Neural progenitor cell (in vitro differentiated cells): ENCODE data around the gene ANGEL1.

Experiments
- CTCF ChIP-seq: fragments of 200-600 bp; sonication (generic); IDR thresholded peaks from 2 replicates; pipeline ENCODE4 v1.5.1; 2017; ENCODE audit warnings: antibody characterized with exemption, mild to moderate bottlenecking
- EZH2 ChIP-seq: fragments of 200-600 bp; sonication (generic); IDR thresholded peaks from 2 replicates; pipeline ENCODE4 v1.6.1; 2017; ENCODE audit warnings: antibody characterized with exemption, mild to moderate bottlenecking, moderate library complexity
- EZH2phosphoT487 ChIP-seq: fragments of 200-600 bp; sonication (generic); IDR thresholded peaks from 2 replicates; pipeline ENCODE4 v1.6.1; 2017; ENCODE audit warnings: antibody characterized with exemption

GRCh38 chr14:76775695-76776427 is 36.8 kb downstream of the ANGEL1 start:
- TF ChIP-seq CTCF (no peak), EZH2 (no peak), EZH2phosphoT487 (no peak)
